ENCODE results near the gene TENM4. TPM values are rescaled to one million over a fixed set of nuclear protein-coding genes. Genes with fewer than 3 reads are reported as not detected.

Gene TENM4
- polyA plus RNA-seq, 1 experiment = 5.5 TPM

DNA sequence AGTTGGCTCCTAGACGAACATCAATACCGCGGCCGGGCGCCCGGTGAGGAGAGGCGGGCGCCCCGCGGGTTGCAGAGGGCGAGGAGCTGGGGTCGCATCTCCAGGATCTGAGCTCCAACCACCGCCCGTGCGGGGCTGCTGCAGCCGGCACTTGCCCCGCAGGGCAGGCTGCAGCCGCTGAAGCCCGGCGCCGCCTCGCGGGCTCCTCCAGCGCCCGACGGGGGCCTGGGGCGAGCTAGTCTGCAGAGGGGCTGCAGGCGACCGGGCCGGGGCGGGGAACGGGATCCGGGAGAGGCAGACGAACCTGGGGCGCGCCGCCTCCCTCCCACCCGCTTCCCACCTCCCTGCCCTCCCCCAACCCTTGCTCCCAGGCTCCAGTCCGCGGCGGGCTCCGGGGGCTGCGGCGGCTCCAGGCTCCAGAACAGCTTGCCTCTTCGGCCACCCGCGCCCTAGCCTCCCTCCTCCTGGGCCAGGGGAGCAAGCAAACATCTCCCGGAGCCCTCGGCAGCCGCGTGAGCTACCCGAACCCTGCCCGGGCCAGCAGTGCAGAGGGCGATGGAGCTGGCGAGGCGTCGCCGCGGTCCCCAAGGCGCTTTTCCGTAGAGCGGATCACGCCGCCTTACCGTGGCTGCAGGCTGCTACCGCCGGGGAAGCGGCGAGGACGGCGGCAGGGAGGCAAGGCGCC is 802 bp downstream of the TENM4 start:
- CTCF ChIA-PET = interaction anchor here (0.6 to 2.4 kb wide), 15 partner anchors 7 to 794 kb away, joined by 3 to 16 read pairs (median 4); no protein-coding TSS in a partner anchor
- Histone ChIP-seq H3K9me3 (ENCODE audit: control insufficient read depth, insufficient read depth, low read length) (no peaks in the 10 kb centered on the region; the same call in 1 of the 2 replicates), H3K27ac (ENCODE audit: low read depth, low read length) (peak overlapping the region; percentile 68), H3K27me3 (ENCODE audit: control insufficient read depth, insufficient read depth, low read length) (peaks cover 6% of the 10 kb centered on the region), H3K4me3 (ENCODE audit: low read depth, low read length) (peak overlapping the region; percentile 87)
- POLR2A ChIA-PET = interaction anchor here (0.6 to 1.7 kb wide), 8 partner anchors 9 to 731 kb away, joined by 3 to 9 read pairs (median 4); no protein-coding TSS in a partner anchor
- TF ChIP-seq, protein P1, sequence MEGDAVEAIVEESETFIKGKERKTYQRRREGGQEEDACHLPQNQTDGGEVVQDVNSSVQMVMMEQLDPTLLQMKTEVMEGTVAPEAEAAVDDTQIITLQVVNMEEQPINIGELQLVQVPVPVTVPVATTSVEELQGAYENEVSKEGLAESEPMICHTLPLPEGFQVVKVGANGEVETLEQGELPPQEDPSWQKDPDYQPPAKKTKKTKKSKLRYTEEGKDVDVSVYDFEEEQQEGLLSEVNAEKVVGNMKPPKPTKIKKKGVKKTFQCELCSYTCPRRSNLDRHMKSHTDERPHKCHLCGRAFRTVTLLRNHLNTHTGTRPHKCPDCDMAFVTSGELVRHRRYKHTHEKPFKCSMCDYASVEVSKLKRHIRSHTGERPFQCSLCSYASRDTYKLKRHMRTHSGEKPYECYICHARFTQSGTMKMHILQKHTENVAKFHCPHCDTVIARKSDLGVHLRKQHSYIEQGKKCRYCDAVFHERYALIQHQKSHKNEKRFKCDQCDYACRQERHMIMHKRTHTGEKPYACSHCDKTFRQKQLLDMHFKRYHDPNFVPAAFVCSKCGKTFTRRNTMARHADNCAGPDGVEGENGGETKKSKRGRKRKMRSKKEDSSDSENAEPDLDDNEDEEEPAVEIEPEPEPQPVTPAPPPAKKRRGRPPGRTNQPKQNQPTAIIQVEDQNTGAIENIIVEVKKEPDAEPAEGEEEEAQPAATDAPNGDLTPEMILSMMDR (IDR thresholded peaks at IDR 0.05; ENCODE audit: low read depth, low read length) = no peak
- DNase-seq (ENCODE audit: low read depth, low spot score) = no peak

DNA sequence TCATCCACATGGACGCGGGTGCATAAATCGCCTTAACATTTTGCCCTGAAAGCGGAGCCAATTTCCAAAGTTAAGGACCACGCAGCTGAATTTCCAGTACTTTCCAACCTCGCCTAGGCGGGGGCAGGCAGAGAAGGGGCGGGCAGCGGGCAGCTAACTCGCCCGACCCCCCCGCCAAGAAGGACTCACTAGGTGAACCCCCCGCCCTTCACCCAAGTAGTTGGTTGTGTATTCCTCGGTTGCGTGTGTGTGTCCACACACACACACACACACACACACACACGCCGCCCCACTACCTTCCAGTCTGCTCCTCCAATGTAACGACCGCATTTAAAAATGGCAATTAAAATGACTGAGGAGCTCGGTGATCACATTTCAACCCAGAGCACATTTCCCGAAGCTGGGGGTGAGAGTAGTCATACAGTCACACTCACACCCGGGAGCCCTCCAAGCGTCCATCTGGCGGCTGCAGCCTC is 1.4 kb downstream of the TENM4 start:
- DNase-seq (ENCODE audit: low read depth, low spot score) = no peak
- H3K27ac ChIP-seq (ENCODE audit: low read depth, low read length) = peak overlapping the region; percentile 11
- CTCF ChIA-PET = interaction anchor here (0.7 to 2.4 kb wide), 9 partner anchors 16 to 794 kb away, joined by 3 to 16 read pairs (median 3); no protein-coding TSS in a partner anchor
- H3K27me3 ChIP-seq (ENCODE audit: control insufficient read depth, insufficient read depth, low read length) = peaks cover 6% of the 10 kb centered on the region
- H3K4me3 ChIP-seq (ENCODE audit: low read depth, low read length) = peak overlapping the region; percentile 87
- POLR2A ChIA-PET = interaction anchor here (0.5 to 1.7 kb wide), 8 partner anchors 25 to 642 kb away, joined by 3 to 9 read pairs (median 3); no protein-coding TSS in a partner anchor
- H3K9me3 ChIP-seq (ENCODE audit: control insufficient read depth, insufficient read depth, low read length) = no peaks in the 10 kb centered on the region; the same call in 1 of the 2 replicates
- TF ChIP-seq, protein P1 (IDR thresholded peaks at IDR 0.05; ENCODE audit: low read depth, low read length) = no peak

GRCh38 chr11:79438631-79439409 is 2.0 kb downstream of the TENM4 start:
- Histone ChIP-seq H3K27ac (ENCODE audit: low read depth, low read length) (peak overlapping the region; percentile 65), H3K27me3 (ENCODE audit: control insufficient read depth, insufficient read depth, low read length) (peaks cover 5% of the 10 kb centered on the region), H3K4me3 (ENCODE audit: low read depth, low read length) (peak overlapping the region; percentile 87), H3K9me3 (ENCODE audit: control insufficient read depth, insufficient read depth, low read length) (no peaks in the 10 kb centered on the region; the same call in 1 of the 2 replicates)
- POLR2A ChIA-PET = interaction anchor here (0.5 to 1.2 kb wide), 5 partner anchors 24 to 641 kb away, joined by 3 to 4 read pairs (median 3); no protein-coding TSS in a partner anchor
- CTCF ChIA-PET = interaction anchor here (0.5 to 2.4 kb wide), 3 partner anchors 38 to 793 kb away, joined by 3 to 16 read pairs (median 5); no protein-coding TSS in a partner anchor
- DNase-seq (ENCODE audit: low read depth, low spot score) = no peak
- TF ChIP-seq, protein P1 (IDR thresholded peaks at IDR 0.05; ENCODE audit: low read depth, low read length) = no peak

- TF ChIP-seq, protein P1 (IDR thresholded peaks at IDR 0.05; ENCODE audit: low read depth, low read length) = no peak
- H3K4me3 ChIP-seq (ENCODE audit: low read depth, low read length) = peak overlapping the region; percentile 87
- POLR2A ChIA-PET = interaction anchor here (1.1 kb wide), 2 partner anchors 23 to 28 kb away, joined by 3 read pairs; no protein-coding TSS in a partner anchor
- H3K27ac ChIP-seq (ENCODE audit: low read depth, low read length) = peak overlapping the region; percentile 65
- CTCF ChIA-PET = interaction anchor here (0.5 kb wide), 2 partner anchors 25 to 37 kb away, joined by 3 read pairs; no protein-coding TSS in a partner anchor
- H3K27me3 ChIP-seq (ENCODE audit: control insufficient read depth, insufficient read depth, low read length) = no peaks in the 10 kb centered on the region
- H3K9me3 ChIP-seq (ENCODE audit: control insufficient read depth, insufficient read depth, low read length) = no peaks in the 10 kb centered on the region; the same call in 1 of the 2 replicates
- DNase-seq (ENCODE audit: low read depth, low spot score) = no peak
Measured at GRCh38 chr11:79437981-79438630, 2.7 kb downstream of the TENM4 start.
